ENCODE measurements around the gene FILIP1L.

The FILIP1L gene

GRCh38 chr3:99915906-99916432 lies 198.3 kb downstream of the FILIP1L start:
- no peak overlapping the region for H3K27ac ChIP-seq
- no peaks in the 10 kb centered on the region for H3K27me3 ChIP-seq (replicated peaks)
- TF ChIP-seq, protein P1, sequence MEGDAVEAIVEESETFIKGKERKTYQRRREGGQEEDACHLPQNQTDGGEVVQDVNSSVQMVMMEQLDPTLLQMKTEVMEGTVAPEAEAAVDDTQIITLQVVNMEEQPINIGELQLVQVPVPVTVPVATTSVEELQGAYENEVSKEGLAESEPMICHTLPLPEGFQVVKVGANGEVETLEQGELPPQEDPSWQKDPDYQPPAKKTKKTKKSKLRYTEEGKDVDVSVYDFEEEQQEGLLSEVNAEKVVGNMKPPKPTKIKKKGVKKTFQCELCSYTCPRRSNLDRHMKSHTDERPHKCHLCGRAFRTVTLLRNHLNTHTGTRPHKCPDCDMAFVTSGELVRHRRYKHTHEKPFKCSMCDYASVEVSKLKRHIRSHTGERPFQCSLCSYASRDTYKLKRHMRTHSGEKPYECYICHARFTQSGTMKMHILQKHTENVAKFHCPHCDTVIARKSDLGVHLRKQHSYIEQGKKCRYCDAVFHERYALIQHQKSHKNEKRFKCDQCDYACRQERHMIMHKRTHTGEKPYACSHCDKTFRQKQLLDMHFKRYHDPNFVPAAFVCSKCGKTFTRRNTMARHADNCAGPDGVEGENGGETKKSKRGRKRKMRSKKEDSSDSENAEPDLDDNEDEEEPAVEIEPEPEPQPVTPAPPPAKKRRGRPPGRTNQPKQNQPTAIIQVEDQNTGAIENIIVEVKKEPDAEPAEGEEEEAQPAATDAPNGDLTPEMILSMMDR (IDR thresholded peaks at IDR 0.05; ENCODE audit: low read depth, low read length, missing control alignments) = no peak
- in situ Hi-C loops (cut with HindIII; ENCODE audit: low pct_ligation_motif_present, low sequenced_read_pairs) = no loop called here
- DNase-seq = no peak
- H3K36me3 ChIP-seq (replicated peaks) = no peaks in the 10 kb centered on the region
- no peak overlapping the region for H3K4me3 ChIP-seq (ENCODE audit: low read depth, low read length)

DNA sequence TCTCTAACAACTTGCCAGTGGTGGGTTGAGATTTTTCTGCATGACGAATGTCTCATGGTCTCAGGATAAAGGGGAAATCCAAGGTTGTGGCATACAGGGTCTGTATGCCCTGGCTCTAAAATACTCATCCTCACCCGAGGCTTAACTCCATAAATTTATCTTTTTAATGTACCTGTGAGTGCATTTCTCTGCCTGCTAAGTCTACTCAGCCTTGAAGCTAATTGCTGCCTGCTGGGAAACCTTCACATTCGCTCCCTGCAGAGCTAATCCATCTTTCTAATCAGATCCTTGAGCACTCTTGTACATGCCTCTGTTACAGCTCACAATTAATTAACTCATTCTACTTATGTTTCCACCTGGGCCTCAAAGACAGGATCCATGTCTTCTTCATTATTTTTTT lies 202.9 kb downstream of the FILIP1L start:
- no peak for DNase-seq
- Histone ChIP-seq H3K36me3 (replicated peaks) (no peaks in the 10 kb centered on the region), H3K4me3 (ENCODE audit: low read depth, low read length) (no peak overlapping the region), H3K27me3 (replicated peaks) (no peaks in the 10 kb centered on the region), H3K27ac (no peak overlapping the region)
- TF ChIP-seq, protein P1 (IDR thresholded peaks at IDR 0.05; ENCODE audit: low read depth, low read length, missing control alignments) = no peak
- in situ Hi-C loops (cut with HindIII; ENCODE audit: low pct_ligation_motif_present, low sequenced_read_pairs) = no loop called here

DNA sequence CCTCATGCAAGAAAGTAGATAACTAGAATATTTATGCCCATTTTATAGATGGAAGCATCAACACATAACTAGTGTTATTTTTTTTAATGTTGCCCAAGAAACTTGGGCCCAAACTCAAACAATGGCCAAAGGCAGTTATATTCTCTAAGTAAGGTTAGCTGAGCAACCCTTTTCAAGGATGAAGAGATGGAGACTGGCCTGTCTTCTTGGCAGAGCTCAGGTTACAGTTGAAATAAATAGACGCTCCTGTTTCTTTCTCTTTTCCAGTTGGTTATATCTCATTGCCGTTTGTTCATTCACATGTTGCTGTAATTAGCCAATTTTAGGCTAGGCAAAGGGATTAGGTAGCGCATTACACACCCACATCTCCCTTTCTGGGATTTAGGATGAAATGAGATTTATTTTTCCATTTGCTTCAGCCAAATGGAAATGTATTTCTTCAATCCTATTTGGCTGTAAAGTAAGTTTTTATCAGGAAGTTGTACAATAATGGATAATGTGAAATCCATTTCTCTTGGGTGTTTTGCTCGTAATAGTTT lies 203.5 kb downstream of the FILIP1L start:
- TF ChIP-seq, protein P1 (IDR thresholded peaks at IDR 0.05; ENCODE audit: low read depth, low read length, missing control alignments) = no peak
- Histone ChIP-seq H3K36me3 (replicated peaks) (no peaks in the 10 kb centered on the region), H3K4me3 (ENCODE audit: low read depth, low read length) (no peak overlapping the region), H3K27me3 (replicated peaks) (no peaks in the 10 kb centered on the region), H3K27ac (peak overlapping the region; percentile 57)
- in situ Hi-C loops (cut with HindIII; ENCODE audit: low pct_ligation_motif_present, low sequenced_read_pairs) = no loop called here
- no peak for DNase-seq

- no peak overlapping the region for H3K4me3 ChIP-seq (ENCODE audit: low read depth, low read length)
- in situ Hi-C loops (cut with HindIII; ENCODE audit: low pct_ligation_motif_present, low sequenced_read_pairs) = no loop called here
- DNase-seq = peak; percentile 51
- no peaks in the 10 kb centered on the region for H3K27me3 ChIP-seq (replicated peaks)
- TF ChIP-seq, protein P1 (IDR thresholded peaks at IDR 0.05; ENCODE audit: low read depth, low read length, missing control alignments) = no peak
- H3K27ac ChIP-seq = peak overlapping the region; percentile 57
- no peaks in the 10 kb centered on the region for H3K36me3 ChIP-seq (replicated peaks)
Observed at GRCh38 chr3:99909714-99910495, 204.4 kb downstream of the FILIP1L start.

DNA sequence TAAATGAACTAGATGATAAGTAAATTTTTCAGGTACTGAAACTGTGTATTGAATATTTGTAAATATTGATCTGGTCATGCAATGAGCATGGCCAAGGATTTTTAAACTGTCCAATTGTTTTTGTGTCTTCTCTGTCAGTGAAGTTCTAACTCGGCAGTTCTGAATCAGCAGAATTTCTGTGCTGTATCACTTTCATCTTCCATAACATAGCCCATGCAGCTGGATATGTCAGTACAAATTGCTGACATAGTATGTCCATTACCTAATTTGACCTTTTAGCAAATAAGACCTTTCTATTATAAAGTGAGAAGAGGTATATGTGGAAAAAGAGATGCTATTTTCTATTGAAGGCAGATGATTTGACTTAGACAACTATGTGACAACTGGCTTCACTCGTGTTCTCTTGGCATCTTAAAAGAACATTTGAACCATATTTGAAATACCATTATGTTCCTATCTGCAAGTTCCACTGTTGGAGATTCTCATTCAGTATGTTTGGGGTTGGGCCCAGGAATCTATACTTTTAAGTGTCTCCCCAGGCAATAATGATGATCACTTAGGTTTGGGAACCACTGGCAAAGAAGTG lies 206.2 kb downstream of the FILIP1L start:
- DNase-seq = no peak
- in situ Hi-C loops (cut with HindIII; ENCODE audit: low pct_ligation_motif_present, low sequenced_read_pairs) = no loop called here
- no peak overlapping the region for H3K27ac ChIP-seq

More for the DNA sequence above, 206.2 kb downstream of the FILIP1L start:
- TF ChIP-seq, protein P1 (IDR thresholded peaks at IDR 0.05; ENCODE audit: low read depth, low read length, missing control alignments) = no peak
- H3K4me3 ChIP-seq (ENCODE audit: low read depth, low read length) = no peak overlapping the region
- no peaks in the 10 kb centered on the region for H3K27me3 ChIP-seq (replicated peaks)
- no peaks in the 10 kb centered on the region for H3K36me3 ChIP-seq (replicated peaks)
